Breast epithelium (tissue), 4 donors: Measurements from ENCODE around the gene SERPINB6. TPM values are rescaled to one million over a fixed set of nuclear protein-coding genes. Genes with fewer than 3 reads are reported as not detected.
"Not testable (repeated sequence)": the region's sequence is repeated elsewhere in the genome, so short reads cannot be mapped to it uniquely, and the experiment has no call there.

Experiments
- DNase-seq, 2 donors: peaks; one replicate each; pipeline ENCODE4 v3.0.0-alpha.2; 2019; ENCODE audit warnings: low spot score in 2 of 2
- H3K27ac ChIP-seq, 2 donors: fragments of 200-600 bp; sonication (generic) in 1 of 2; one replicate each; pipeline ENCODE4 v1.5.1; 2016 to 2019; ENCODE audit warnings: mild to moderate bottlenecking in 1 of 2
- H3K27me3 ChIP-seq, 2 donors: fragments of 200-600 bp; sonication (generic) in 1 of 2; one replicate each; pipeline versions ENCODE4 v1.5.1 to v1.6.0; 2017 to 2019; ENCODE audit warnings: control low read depth in 1 of 2, mild to moderate bottlenecking in 1 of 2
- H3K36me3 ChIP-seq: fragments of 200-600 bp; one replicate; pipeline ENCODE4 v1.5.1; 2019
- H3K4me1 ChIP-seq, 2 donors: fragments of 200-600 bp; sonication (generic); one replicate each; pipeline ENCODE4 v1.5.1; 2016 to 2019; ENCODE audit warnings: control low read depth in 1 of 2
- H3K4me3 ChIP-seq, 3 donors: fragments of 200-600 bp; sonication (generic); 1 replicate in 2 of 3; 2 replicates in 1 of 3; pipeline ENCODE4 v1.5.1; 2016 to 2019; ENCODE audit warnings: mild to moderate bottlenecking in 3 of 3, moderate library complexity in 2 of 3
- H3K9me3 ChIP-seq, 2 donors: fragments of 200-600 bp; sonication (generic) in 1 of 2; one replicate each; pipeline ENCODE4 v1.5.1; 2016 to 2019; ENCODE audit warnings: control low read depth in 1 of 2
- CTCF ChIP-seq, 3 donors: fragments of 450-650 bp; IDR thresholded peaks; one replicate each; pipeline ENCODE4 v1.5.1; 2016 to 2017; ENCODE audit warnings: antibody characterized with exemption in 3 of 3, mild to moderate bottlenecking in 3 of 3, moderate library complexity in 3 of 3
- POLR2A ChIP-seq: fragments of 450-650 bp; IDR thresholded peaks from one replicate; pipeline ENCODE4 v1.6.1; 2016; ENCODE audit warnings: antibody characterized with exemption, mild to moderate bottlenecking, moderate library complexity
- POLR2AphosphoS5 ChIP-seq, 3 donors: sonication (generic); formaldehyde crosslinking; IDR thresholded peaks; one replicate each; pipeline ENCODE4 v1.6.1; 2017; ENCODE audit warnings: antibody characterized with exemption in 3 of 3
- intact Hi-C: fragments of 100-400 bp; cut with DNase I; formaldehyde crosslinking; loops from one replicate; pipeline ENCODE4 v1.15.1; 2023; ENCODE audit warnings: low total_unique reads
- total RNA-seq, 3 donors: library from RNA; depleted of rRNA; stranded (reverse); fragments of >200 nt; gene quantifications; one replicate each; pipeline ENCODE4 v1.1.0, GENCODE V29; 2016

Gene SERPINB6
- total RNA-seq, 3 donors from 2014 or later = 100 to 146 (median 137) TPM

GRCh38 chr6:3006476-3006875, 35.1 kb upstream of the SERPINB6 start:
- Histone ChIP-seq H3K27me3 (no peaks in the 10 kb centered on the region), H3K4me3 (no peak overlapping the region), H3K27ac (no peak overlapping the region), H3K36me3 (peaks cover 8% of the 10 kb centered on the region), H3K9me3 (peaks cover 0 to 5% of the 10 kb centered on the region in 2 donors), H3K4me1 (no peaks in the 10 kb centered on the region)
- TF ChIP-seq CTCF (IDR thresholded peaks at IDR 0.05) = no peak
- no peak for TF ChIP-seq POLR2AphosphoS5 (IDR thresholded peaks at IDR 0.05)
- no peak for TF ChIP-seq POLR2A
- no peak for DNase-seq
- intact Hi-C loops = loop anchor here (5.0 to 10.0 kb wide), 2 partner anchors 892 to 1539 kb away; no protein-coding TSS in a partner anchor

- Histone ChIP-seq H3K4me3 (no peak overlapping the region), H3K36me3 (peaks cover 8% of the 10 kb centered on the region), H3K27me3 (no peaks in the 10 kb centered on the region), H3K9me3 (no peaks in the 10 kb centered on the region), H3K27ac (no peak overlapping the region), H3K4me1 (no peaks in the 10 kb centered on the region)
- DNase-seq = no peak
- intact Hi-C loops = loop anchor here (5.0 to 10.0 kb wide), 2 partner anchors 891 to 1539 kb away; no protein-coding TSS in a partner anchor
- TF ChIP-seq POLR2A = no peak
These were observed 34.5 kb upstream of the SERPINB6 start for GRCh38 chr6:3005874-3006273.

- no peak overlapping the region for H3K4me3 ChIP-seq
- no peak for TF ChIP-seq POLR2A
- no peak for TF ChIP-seq CTCF (IDR thresholded peaks at IDR 0.05)
- no peak for TF ChIP-seq POLR2AphosphoS5 (IDR thresholded peaks at IDR 0.05)
- H3K36me3 ChIP-seq = peaks cover 3% of the 10 kb centered on the region
- intact Hi-C loops = loop anchor here (5.0 to 10.0 kb wide), 2 partner anchors 890 to 1538 kb away; no protein-coding TSS in a partner anchor
- no peak for DNase-seq
- H3K27ac ChIP-seq = no peak overlapping the region
- no peaks in the 10 kb centered on the region for H3K27me3 ChIP-seq
- H3K4me1 ChIP-seq = no peaks in the 10 kb centered on the region
- H3K9me3 ChIP-seq = no peaks in the 10 kb centered on the region
These were observed 33.7 kb upstream of the SERPINB6 start for GRCh38 chr6:3005077-3005476.

GRCh38 chr6:3003226-3003625, 31.9 kb upstream of the SERPINB6 start:
- not testable (repeated sequence) for DNase-seq, H3K4me1 ChIP-seq, H3K4me3 ChIP-seq, H3K27ac ChIP-seq, H3K27me3 ChIP-seq, H3K9me3 ChIP-seq, H3K36me3 ChIP-seq
- intact Hi-C loops = loop anchor here (10.0 kb wide), 1 partner anchor 888 kb away; no protein-coding TSS in a partner anchor

GRCh38 chr6:3001773-3002293, 30.5 kb upstream of the SERPINB6 start:
- no peak for DNase-seq
- Histone ChIP-seq H3K27me3 (no peaks in the 10 kb centered on the region), H3K4me1 (no peaks in the 10 kb centered on the region), H3K9me3 (no peaks in the 10 kb centered on the region), H3K27ac (peak overlapping the region in 1 of 2 donors; percentile 21), H3K4me3 (no peak overlapping the region), H3K36me3 (no peaks in the 10 kb centered on the region)
- intact Hi-C loops = loop anchor here (10.0 kb wide), 1 partner anchor 887 kb away; no protein-coding TSS in a partner anchor
- peak in 2 of 3 donors; percentile 44 to 62 for TF ChIP-seq CTCF (IDR thresholded peaks at IDR 0.05)
- no peak for TF ChIP-seq POLR2AphosphoS5 (IDR thresholded peaks at IDR 0.05)

GRCh38 chr6:3001146-3001772, 29.9 kb upstream of the SERPINB6 start:
- Histone ChIP-seq H3K4me1 (no peaks in the 10 kb centered on the region), H3K4me3 (no peak overlapping the region), H3K27me3 (no peaks in the 10 kb centered on the region), H3K36me3 (no peaks in the 10 kb centered on the region), H3K9me3 (no peaks in the 10 kb centered on the region), H3K27ac (no peak overlapping the region)
- DNase-seq = no peak
- intact Hi-C loops = loop anchor here (10.0 kb wide), 1 partner anchor 886 kb away; no protein-coding TSS in a partner anchor
- TF ChIP-seq POLR2AphosphoS5 (IDR thresholded peaks at IDR 0.05) (no peak), POLR2A (no peak), CTCF (IDR thresholded peaks at IDR 0.05) (no peak)
